ENCODE results near the gene TRABD. TPM values are rescaled to one million over a fixed set of nuclear protein-coding genes. Genes with fewer than 3 reads are reported as not detected.

Gene TRABD
- total RNA-seq, 1 donor from 2014 or later, result 40.3 TPM

GRCh38 chr22:50207383-50208140 is 21.8 kb downstream of the TRABD start:
- H3K4me1 ChIP-seq, result peaks cover 43% of the 10 kb centered on the region
- H3K9me3 ChIP-seq, result no peaks in the 10 kb centered on the region
- H3K4me3 ChIP-seq, result no peak overlapping the region
- H3K27ac ChIP-seq, result no peak overlapping the region
- TF ChIP-seq CTCF (IDR thresholded peaks at IDR 0.05), result no peak
- no peak for TF ChIP-seq POLR2AphosphoS5 (IDR thresholded peaks at IDR 0.05; ENCODE audit: insufficient read depth in 1 of 2, low read depth in 1 of 2)
- TF ChIP-seq POLR2A (IDR thresholded peaks at IDR 0.05), result no peak
- intact Hi-C loops (cut with DNase I), result no loop called here
- H3K36me3 ChIP-seq, result peaks cover 0 to 46% of the 10 kb centered on the region in 2 donors
- no peaks in the 10 kb centered on the region for H3K27me3 ChIP-seq
- no peak for DNase-seq (ENCODE audit: extremely low spot score in 2 of 2)

- peaks cover 38% of the 10 kb centered on the region for H3K4me1 ChIP-seq
- H3K27ac ChIP-seq, result no peak overlapping the region
- H3K9me3 ChIP-seq, result no peaks in the 10 kb centered on the region
- TF ChIP-seq POLR2AphosphoS5 (IDR thresholded peaks at IDR 0.05; ENCODE audit: insufficient read depth in 1 of 2, low read depth in 1 of 2), result no peak
- TF ChIP-seq POLR2A (IDR thresholded peaks at IDR 0.05), result no peak
- no peak for TF ChIP-seq CTCF (IDR thresholded peaks at IDR 0.05)
- no peak for DNase-seq (ENCODE audit: extremely low spot score in 2 of 2)
- intact Hi-C loops (cut with DNase I), result no loop called here
- peaks cover 0 to 55% of the 10 kb centered on the region in 2 donors for H3K36me3 ChIP-seq
- H3K4me3 ChIP-seq, result no peak overlapping the region
- H3K27me3 ChIP-seq, result no peaks in the 10 kb centered on the region
Observed at GRCh38 chr22:50208430-50208938, 22.8 kb downstream of the TRABD start.

GRCh38 chr22:50208939-50209892 is 23.5 kb downstream of the TRABD start:
- TF ChIP-seq POLR2A (IDR thresholded peaks at IDR 0.05), result no peak
- no peak for TF ChIP-seq CTCF (IDR thresholded peaks at IDR 0.05)

GRCh38 chr22:50209893-50210292 is 24.2 kb downstream of the TRABD start:
- intact Hi-C loops (cut with DNase I), result no loop called here
- H3K27ac ChIP-seq, result peak overlapping the region; percentile 25
- no peaks in the 10 kb centered on the region for H3K9me3 ChIP-seq
- no peak overlapping the region for H3K4me3 ChIP-seq
- no peaks in the 10 kb centered on the region for H3K27me3 ChIP-seq
- H3K4me1 ChIP-seq, result peaks cover 36% of the 10 kb centered on the region
- peaks cover 0 to 53% of the 10 kb centered on the region in 2 donors for H3K36me3 ChIP-seq
- no peak for DNase-seq (ENCODE audit: extremely low spot score in 2 of 2)
- no peak for TF ChIP-seq POLR2A (IDR thresholded peaks at IDR 0.05)
- no peak for TF ChIP-seq POLR2AphosphoS5 (IDR thresholded peaks at IDR 0.05; ENCODE audit: insufficient read depth in 1 of 2, low read depth in 1 of 2)
- peak; percentile 72 to 87 (median 73) for TF ChIP-seq CTCF (IDR thresholded peaks at IDR 0.05)

More at GRCh38 chr22:50208939-50209892, 23.5 kb downstream of the TRABD start:
- intact Hi-C loops (cut with DNase I), result no loop called here
- H3K9me3 ChIP-seq, result no peaks in the 10 kb centered on the region
- H3K27ac ChIP-seq, result peak overlapping the region; percentile 25
- peaks cover 0 to 52% of the 10 kb centered on the region in 2 donors for H3K36me3 ChIP-seq
- H3K27me3 ChIP-seq, result no peaks in the 10 kb centered on the region
- no peak overlapping the region for H3K4me3 ChIP-seq
- peaks cover 38% of the 10 kb centered on the region for H3K4me1 ChIP-seq
- no peak for DNase-seq (ENCODE audit: extremely low spot score in 2 of 2)

Measured in vagina (tissue), 2 donors.